ENCODE results near the gene IRF8.
"Not testable (repeated sequence)": the region's sequence is repeated elsewhere in the genome, so short reads cannot be mapped to it uniquely, and the experiment has no call there.

The IRF8 gene

GRCh38 chr16:85868495-85868894, 30.5 kb upstream of the IRF8 start:
- DNase-seq = no peak

GRCh38 chr16:85869206-85869605, 29.8 kb upstream of the IRF8 start:
- DNase-seq = no peak

- no peak for DNase-seq
Observed at GRCh38 chr16:85869785-85870558, 29.0 kb upstream of the IRF8 start.

GRCh38 chr16:85871756-85872155, 27.2 kb upstream of the IRF8 start:
- no peak for DNase-seq

- DNase-seq = no peak
Observed at GRCh38 chr16:85872734-85873133, 26.2 kb upstream of the IRF8 start.

- DNase-seq = no peak
Observed at GRCh38 chr16:85873153-85873552, 25.8 kb upstream of the IRF8 start.

GRCh38 chr16:85874031-85874430, 24.9 kb upstream of the IRF8 start:
- DNase-seq = not testable (repeated sequence)

GRCh38 chr16:85878407-85878806, 20.6 kb upstream of the IRF8 start:
- DNase-seq = no peak

GRCh38 chr16:85878875-85879274, 20.1 kb upstream of the IRF8 start:
- no peak for DNase-seq

GRCh38 chr16:85879549-85879948, 19.4 kb upstream of the IRF8 start:
- DNase-seq = no peak

GRCh38 chr16:85879975-85880831, 18.8 kb upstream of the IRF8 start:
- DNase-seq = no peak

GRCh38 chr16:85880861-85881260, 18.1 kb upstream of the IRF8 start:
- DNase-seq = no peak

GRCh38 chr16:85881436-85881835, 17.5 kb upstream of the IRF8 start:
- DNase-seq = no peak

GRCh38 chr16:85882181-85882810, 16.7 kb upstream of the IRF8 start:
- no peak for DNase-seq

GRCh38 chr16:85883813-85884212, 15.1 kb upstream of the IRF8 start:
- no peak for DNase-seq

- DNase-seq = no peak
Observed at GRCh38 chr16:85884808-85885463, 14.0 kb upstream of the IRF8 start.

GRCh38 chr16:85885537-85885936, 13.4 kb upstream of the IRF8 start:
- DNase-seq = no peak

GRCh38 chr16:85888405-85889331, 10.3 kb upstream of the IRF8 start:
- DNase-seq = peak in 1 of 5 experiments; percentile 9

- no peak for DNase-seq
Observed at GRCh38 chr16:85891033-85891775, 7.8 kb upstream of the IRF8 start.

GRCh38 chr16:85891776-85892166, 7.2 kb upstream of the IRF8 start:
- no peak for DNase-seq

GRCh38 chr16:85892760-85893159, 6.2 kb upstream of the IRF8 start:
- DNase-seq = no peak

Measured in T-helper 2 cell (primary cell).